Measurements from ENCODE around the gene MACROD2.
"Not testable (repeated sequence)": the region's sequence is repeated elsewhere in the genome, so short reads cannot be mapped to it uniquely, and the experiment has no call there.

The MACROD2 gene

DNA sequence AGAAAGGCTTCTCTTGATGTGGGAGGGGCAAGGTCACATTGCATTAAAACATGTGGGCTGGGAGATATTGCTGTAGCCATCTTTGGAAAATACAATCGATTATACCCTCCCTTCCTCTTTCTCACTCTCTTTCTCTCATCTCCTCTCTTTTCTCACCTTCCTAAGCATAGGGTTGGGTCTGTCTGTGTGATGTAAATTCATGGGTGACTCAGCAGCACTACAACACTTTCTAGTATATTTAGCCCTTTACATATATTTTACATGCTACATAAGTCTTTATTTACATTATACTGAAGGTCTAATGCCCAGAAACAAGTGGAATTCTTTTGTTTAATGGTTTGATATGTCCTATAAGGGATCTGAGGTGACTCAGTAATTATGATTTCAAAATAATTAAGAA, 976.9 kb downstream of the MACROD2 start:
- TF ChIP-seq, protein P1, sequence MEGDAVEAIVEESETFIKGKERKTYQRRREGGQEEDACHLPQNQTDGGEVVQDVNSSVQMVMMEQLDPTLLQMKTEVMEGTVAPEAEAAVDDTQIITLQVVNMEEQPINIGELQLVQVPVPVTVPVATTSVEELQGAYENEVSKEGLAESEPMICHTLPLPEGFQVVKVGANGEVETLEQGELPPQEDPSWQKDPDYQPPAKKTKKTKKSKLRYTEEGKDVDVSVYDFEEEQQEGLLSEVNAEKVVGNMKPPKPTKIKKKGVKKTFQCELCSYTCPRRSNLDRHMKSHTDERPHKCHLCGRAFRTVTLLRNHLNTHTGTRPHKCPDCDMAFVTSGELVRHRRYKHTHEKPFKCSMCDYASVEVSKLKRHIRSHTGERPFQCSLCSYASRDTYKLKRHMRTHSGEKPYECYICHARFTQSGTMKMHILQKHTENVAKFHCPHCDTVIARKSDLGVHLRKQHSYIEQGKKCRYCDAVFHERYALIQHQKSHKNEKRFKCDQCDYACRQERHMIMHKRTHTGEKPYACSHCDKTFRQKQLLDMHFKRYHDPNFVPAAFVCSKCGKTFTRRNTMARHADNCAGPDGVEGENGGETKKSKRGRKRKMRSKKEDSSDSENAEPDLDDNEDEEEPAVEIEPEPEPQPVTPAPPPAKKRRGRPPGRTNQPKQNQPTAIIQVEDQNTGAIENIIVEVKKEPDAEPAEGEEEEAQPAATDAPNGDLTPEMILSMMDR (IDR thresholded peaks at IDR 0.05; ENCODE audit: control extremely low read depth, extremely low read depth, low read depth, missing control alignments), result no peak
- DNase-seq (ENCODE audit: extremely low spot score), result no peak
- CTCF ChIA-PET, result no interaction called here
- POLR2A ChIA-PET, result no interaction called here

DNA sequence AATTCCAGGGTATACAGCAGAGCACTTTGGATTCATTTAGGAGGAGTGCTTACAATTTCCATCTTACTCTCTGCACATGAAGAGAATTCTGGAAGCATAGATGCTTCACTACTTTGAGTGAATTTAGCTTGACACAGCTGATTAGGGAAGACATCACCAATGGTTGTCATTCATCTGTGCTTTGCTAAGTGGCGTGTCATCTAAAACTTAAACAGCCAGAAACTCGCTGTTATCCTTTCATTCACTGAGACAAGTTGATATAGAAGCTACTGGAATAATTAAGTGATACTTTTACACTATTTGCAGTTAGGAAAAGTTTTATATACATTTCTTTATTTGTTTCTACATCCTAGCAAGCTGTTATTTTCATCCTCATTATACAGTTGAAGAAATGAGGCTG, 977.4 kb downstream of the MACROD2 start:
- ChIA-PET POLR2A (no interaction called here), CTCF (no interaction called here)
- DNase-seq (ENCODE audit: extremely low spot score), result no peak
- TF ChIP-seq, protein P1 (IDR thresholded peaks at IDR 0.05; ENCODE audit: control extremely low read depth, extremely low read depth, low read depth, missing control alignments), result no peak

DNA sequence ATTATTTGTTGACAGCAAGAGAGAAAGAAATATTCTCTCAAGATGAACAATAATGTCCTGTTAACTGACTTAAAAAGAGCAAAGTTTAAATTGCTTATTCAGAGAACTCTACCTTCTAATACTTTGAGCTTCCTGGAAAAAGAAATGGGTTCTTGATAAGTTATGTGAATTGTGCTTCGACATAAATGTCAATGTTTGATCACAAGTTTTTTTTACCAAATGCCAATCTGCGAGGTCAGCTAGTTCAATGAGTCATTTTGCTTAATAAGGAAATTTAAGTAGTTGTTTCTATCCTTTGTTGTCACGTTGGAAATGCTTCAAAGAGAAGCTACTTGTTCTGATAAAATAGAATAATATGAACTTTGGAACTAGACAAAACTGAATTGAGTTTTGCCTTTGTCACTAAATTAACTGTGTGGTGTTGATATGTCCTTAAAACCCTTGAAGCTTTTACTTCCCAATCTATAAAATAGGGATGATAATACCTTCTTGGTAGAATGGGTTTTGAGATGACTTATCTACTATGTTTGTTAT, 984.2 kb downstream of the MACROD2 start:
- POLR2A ChIA-PET, result no interaction called here
- TF ChIP-seq, protein P1 (IDR thresholded peaks at IDR 0.05; ENCODE audit: control extremely low read depth, extremely low read depth, low read depth, missing control alignments), result no peak
- DNase-seq (ENCODE audit: extremely low spot score), result no peak
- CTCF ChIA-PET, result interaction anchor here (1.0 to 1.1 kb wide), 2 partner anchors 21 to 30 kb away, joined by 3 read pairs; no protein-coding TSS in a partner anchor

DNA sequence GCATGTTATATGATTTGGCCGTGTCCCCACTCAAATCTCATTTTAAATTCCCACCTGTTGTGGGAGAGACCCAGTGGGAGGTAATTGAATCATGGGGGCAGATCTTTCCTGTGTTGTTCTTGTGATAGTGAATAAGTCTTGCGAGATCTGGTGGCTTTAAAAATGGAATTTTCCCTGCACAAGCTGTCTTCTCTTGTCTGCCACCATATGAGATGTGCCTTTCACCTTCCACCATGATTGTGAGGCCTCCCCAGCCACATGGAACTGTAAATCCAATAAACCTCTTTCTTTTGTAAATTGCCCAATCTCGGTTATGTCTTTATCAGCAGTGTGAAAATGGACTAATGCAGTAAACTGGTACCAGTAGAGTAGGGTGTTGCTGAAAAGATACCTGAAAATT, 986.2 kb downstream of the MACROD2 start:
- DNase-seq (ENCODE audit: extremely low spot score); POLR2A ChIA-PET; CTCF ChIA-PET: not testable (repeated sequence)

DNA sequence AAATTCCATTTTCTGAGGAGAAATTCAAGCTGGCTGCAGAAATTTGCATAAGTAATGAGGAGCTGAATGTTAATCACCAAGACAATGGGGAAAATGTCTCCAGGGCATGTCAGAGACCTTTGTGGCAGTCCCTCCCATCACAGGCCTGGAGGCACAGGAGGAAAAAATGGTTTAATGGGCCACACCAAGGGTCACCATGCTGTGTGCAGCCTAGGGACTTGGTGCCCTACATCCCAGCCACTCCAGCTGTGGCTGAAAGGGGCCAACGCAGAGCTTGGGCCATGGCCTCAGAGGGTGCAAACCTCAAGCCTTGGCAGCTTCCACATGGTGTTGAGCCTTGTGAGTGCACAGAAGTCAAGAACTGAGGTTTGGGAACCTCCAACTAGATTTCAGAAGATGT, 987.0 kb downstream of the MACROD2 start:
- POLR2A ChIA-PET; DNase-seq (ENCODE audit: extremely low spot score); CTCF ChIA-PET: not testable (repeated sequence)

DNA sequence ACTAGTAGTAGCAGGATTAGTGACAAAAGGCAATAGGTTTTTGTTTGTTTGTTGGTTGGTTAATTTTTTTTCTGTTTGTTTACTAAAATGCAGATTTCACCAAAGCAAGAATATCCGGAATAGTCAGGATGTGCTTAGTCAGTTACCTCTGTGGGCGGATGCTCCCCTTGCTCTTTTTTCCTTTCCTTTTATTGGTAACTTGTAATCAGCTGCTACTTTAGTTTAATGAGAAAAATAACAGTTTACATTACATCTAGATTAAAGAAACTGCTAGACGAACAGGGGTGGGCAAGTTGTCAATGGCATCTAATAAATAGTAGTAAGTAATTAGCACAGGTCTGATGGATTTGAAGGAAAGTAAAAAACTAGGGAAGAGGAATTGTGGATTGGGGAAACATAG, 989.0 kb downstream of the MACROD2 start:
- TF ChIP-seq, protein P1 (IDR thresholded peaks at IDR 0.05; ENCODE audit: control extremely low read depth, extremely low read depth, low read depth, missing control alignments), result no peak
- no peak for DNase-seq (ENCODE audit: extremely low spot score)
- ChIA-PET POLR2A (no interaction called here), CTCF (no interaction called here)

DNA sequence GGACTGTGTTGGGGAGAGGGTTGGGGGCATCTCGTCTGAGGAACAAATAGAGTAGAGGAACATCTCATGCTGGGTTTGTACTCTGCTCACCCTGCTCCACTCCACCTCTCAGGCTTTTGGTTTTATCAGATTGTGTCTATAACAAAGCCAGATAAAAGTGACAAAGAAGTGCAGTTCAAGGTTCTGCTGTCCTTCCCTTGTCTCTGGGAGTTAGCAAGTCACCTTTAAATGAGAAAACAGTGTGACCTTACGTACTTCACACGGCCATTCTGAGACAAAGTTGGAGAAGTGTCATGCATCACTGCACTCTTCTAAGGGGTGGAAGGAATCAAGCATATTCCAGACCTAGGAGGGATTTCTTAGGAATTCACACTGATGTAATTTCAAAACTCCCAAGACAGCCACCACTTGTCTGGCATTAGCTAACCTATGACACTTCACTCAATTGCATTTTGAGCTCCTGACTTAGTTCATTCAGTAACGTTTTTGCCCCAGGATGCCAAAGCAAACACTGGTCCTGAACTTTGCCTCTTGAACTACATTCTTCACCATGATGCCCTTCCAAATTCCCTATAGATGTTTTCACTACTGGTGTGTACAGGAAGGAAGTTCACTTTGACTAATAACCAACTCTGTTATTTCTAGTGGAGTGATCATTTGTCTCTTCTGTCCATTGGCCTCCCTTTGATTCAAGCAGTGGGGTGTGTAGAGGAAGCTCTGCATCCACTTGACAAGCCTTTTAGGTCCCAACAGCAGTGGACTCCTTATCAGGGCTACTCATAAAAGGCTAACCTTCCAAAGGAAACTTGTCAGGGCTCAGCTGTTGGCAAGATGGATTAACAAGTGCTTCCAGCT, 989.7 kb downstream of the MACROD2 start:
- TF ChIP-seq, protein P1 (IDR thresholded peaks at IDR 0.05; ENCODE audit: control extremely low read depth, extremely low read depth, low read depth, missing control alignments), result no peak
- DNase-seq (ENCODE audit: extremely low spot score), result no peak
- ChIA-PET POLR2A (no interaction called here), CTCF (no interaction called here)
